Neural crest cell (in vitro differentiated cells): ENCODE data around the gene TMEM236. TPM values are rescaled to one million over a fixed set of nuclear protein-coding genes. Genes with fewer than 3 reads are reported as not detected.

Source experiments
- DNase-seq: peaks from one replicate; pipeline ENCODE4 v3.0.0; 2021; ENCODE audit warnings: low read depth, mixed read lengths, low spot score
- H3K27ac Mint-ChIP-seq: one replicate; pipeline ENCODE4 v1.8.0; 2021; ENCODE audit warnings: mild to moderate bottlenecking, mixed read lengths; ENCODE audit not compliant: unreplicated experiment
- H3K27me3 Mint-ChIP-seq: 2 replicates; pipeline ENCODE4 v1.8.0; 2021; ENCODE audit warnings: low read depth, mild to moderate bottlenecking, mixed read lengths
- H3K36me3 Mint-ChIP-seq: 2 replicates; pipeline ENCODE4 v1.8.0; 2021; ENCODE audit warnings: low read depth, mild to moderate bottlenecking, mixed read lengths
- H3K4me1 Mint-ChIP-seq: 2 replicates; pipeline ENCODE4 v1.8.0; 2021; ENCODE audit warnings: mixed read lengths
- H3K4me3 Mint-ChIP-seq: one replicate; pipeline ENCODE4 v1.8.0; 2021; ENCODE audit warnings: mild to moderate bottlenecking, mixed read lengths
- H3K9me3 Mint-ChIP-seq: 2 replicates; pipeline ENCODE4 v1.8.0; 2021; ENCODE audit warnings: mixed read lengths
- CTCF ChIP-seq: fragments of 200-600 bp; sonication (generic); conservative IDR thresholded peaks from 2 replicates; pipeline ENCODE4 v1.5.0; 2021; ENCODE audit warnings: antibody characterized with exemption, mild to moderate bottlenecking
- total RNA-seq: library from RNA; stranded (reverse); gene quantifications from 2 replicates; pipeline ENCODE4 v1.2.1, GENCODE V29; 2021

TMEM236 gene
- total RNA-seq, 1 donor from 2014 or later, result not detected

GRCh38 chr10:17816199-17816598, 64.2 kb downstream of the TMEM236 start:
- no peak overlapping the region for H3K27ac Mint-ChIP-seq
- H3K36me3 Mint-ChIP-seq, result no peaks in the 10 kb centered on the region
- H3K4me3 Mint-ChIP-seq, result no peak overlapping the region
- H3K9me3 Mint-ChIP-seq, result no peaks in the 10 kb centered on the region
- no peaks in the 10 kb centered on the region for H3K4me1 Mint-ChIP-seq
- no peak for DNase-seq
- no peak for TF ChIP-seq CTCF
- H3K27me3 Mint-ChIP-seq, result peaks cover 3% of the 10 kb centered on the region

- H3K4me1 Mint-ChIP-seq, result no peaks in the 10 kb centered on the region
- H3K4me3 Mint-ChIP-seq, result no peak overlapping the region
- no peak for TF ChIP-seq CTCF
- H3K27ac Mint-ChIP-seq, result no peak overlapping the region
- DNase-seq, result no peak
- H3K27me3 Mint-ChIP-seq, result peaks cover 6% of the 10 kb centered on the region
- no peaks in the 10 kb centered on the region for H3K9me3 Mint-ChIP-seq
- no peaks in the 10 kb centered on the region for H3K36me3 Mint-ChIP-seq
Observed at GRCh38 chr10:17817316-17817715, 65.3 kb downstream of the TMEM236 start.

GRCh38 chr10:17817790-17818189, 65.8 kb downstream of the TMEM236 start:
- no peaks in the 10 kb centered on the region for H3K4me1 Mint-ChIP-seq
- no peaks in the 10 kb centered on the region for H3K36me3 Mint-ChIP-seq
- H3K27ac Mint-ChIP-seq, result no peak overlapping the region
- peaks cover 9% of the 10 kb centered on the region for H3K27me3 Mint-ChIP-seq
- no peaks in the 10 kb centered on the region for H3K9me3 Mint-ChIP-seq
- TF ChIP-seq CTCF, result no peak
- no peak overlapping the region for H3K4me3 Mint-ChIP-seq
- DNase-seq, result no peak

- Mint-ChIP-seq H3K4me1 (no peaks in the 10 kb centered on the region), H3K27ac (no peak overlapping the region), H3K27me3 (peaks cover 17% of the 10 kb centered on the region), H3K9me3 (no peaks in the 10 kb centered on the region), H3K4me3 (no peak overlapping the region), H3K36me3 (no peaks in the 10 kb centered on the region)
- no peak for TF ChIP-seq CTCF
- no peak for DNase-seq
Observed at GRCh38 chr10:17819836-17820235, 67.8 kb downstream of the TMEM236 start.

- no peaks in the 10 kb centered on the region for H3K4me1 Mint-ChIP-seq
- H3K9me3 Mint-ChIP-seq, result peaks cover 4% of the 10 kb centered on the region
- no peak overlapping the region for H3K27ac Mint-ChIP-seq
- peaks cover 17% of the 10 kb centered on the region for H3K27me3 Mint-ChIP-seq
- no peak overlapping the region for H3K4me3 Mint-ChIP-seq
- TF ChIP-seq CTCF, result no peak
- DNase-seq, result no peak
- no peaks in the 10 kb centered on the region for H3K36me3 Mint-ChIP-seq
Observed at GRCh38 chr10:17820943-17821342, 68.9 kb downstream of the TMEM236 start.

GRCh38 chr10:17821893-17822292, 69.9 kb downstream of the TMEM236 start:
- Mint-ChIP-seq H3K4me3 (no peak overlapping the region), H3K9me3 (peaks cover 6% of the 10 kb centered on the region), H3K27ac (no peak overlapping the region), H3K4me1 (no peaks in the 10 kb centered on the region), H3K27me3 (peaks cover 17% of the 10 kb centered on the region), H3K36me3 (no peaks in the 10 kb centered on the region)
- no peak for DNase-seq
- TF ChIP-seq CTCF, result no peak
